ENCODE measurements around the gene IDS.
A peak's percentile ranks its signal among the peaks of the same experiment; 100 is the strongest.
"Not testable (repeated sequence)": the region's sequence is repeated elsewhere in the genome, so short reads cannot be mapped to it uniquely, and the experiment has no call there.

The IDS gene, protein sequence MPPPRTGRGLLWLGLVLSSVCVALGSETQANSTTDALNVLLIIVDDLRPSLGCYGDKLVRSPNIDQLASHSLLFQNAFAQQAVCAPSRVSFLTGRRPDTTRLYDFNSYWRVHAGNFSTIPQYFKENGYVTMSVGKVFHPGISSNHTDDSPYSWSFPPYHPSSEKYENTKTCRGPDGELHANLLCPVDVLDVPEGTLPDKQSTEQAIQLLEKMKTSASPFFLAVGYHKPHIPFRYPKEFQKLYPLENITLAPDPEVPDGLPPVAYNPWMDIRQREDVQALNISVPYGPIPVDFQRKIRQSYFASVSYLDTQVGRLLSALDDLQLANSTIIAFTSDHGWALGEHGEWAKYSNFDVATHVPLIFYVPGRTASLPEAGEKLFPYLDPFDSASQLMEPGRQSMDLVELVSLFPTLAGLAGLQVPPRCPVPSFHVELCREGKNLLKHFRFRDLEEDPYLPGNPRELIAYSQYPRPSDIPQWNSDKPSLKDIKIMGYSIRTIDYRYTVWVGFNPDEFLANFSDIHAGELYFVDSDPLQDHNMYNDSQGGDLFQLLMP

DNA sequence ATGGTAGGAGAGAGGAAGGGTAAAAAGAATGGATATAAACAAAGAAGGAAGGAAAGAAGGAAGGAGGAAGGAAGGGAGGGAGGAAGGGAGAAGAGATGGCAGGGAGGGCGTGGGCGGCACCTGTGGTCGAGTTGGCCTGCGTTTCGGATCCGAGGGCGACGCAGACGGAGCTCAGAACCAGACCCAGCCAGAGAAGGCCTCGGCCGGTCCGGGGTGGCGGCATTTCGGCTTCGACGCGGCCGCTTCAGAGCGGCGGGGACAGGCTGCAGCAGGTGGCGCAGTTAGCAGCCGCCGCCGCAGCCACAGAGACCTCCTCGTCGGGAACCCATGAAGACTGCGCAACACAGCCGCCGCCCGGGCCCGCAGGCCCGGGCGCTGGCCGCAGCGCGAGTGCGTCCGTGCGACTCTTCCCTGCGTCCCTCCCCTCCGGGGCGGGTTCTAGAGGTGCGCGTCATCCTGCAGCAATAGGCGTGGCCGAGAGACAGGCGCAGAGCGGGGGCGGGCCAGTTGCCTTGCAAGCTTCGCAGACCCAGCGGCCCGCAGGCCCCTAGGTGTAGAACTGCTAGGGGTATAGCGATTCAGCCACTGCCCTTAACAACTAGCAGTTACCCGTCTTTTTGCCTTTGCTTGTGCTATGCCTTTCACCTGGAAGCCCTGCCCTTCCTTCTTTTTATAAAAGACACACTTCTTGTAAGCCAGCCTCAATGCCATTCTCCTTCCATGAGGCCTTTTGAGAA lies at the start of gene IDS:
IDS (minus strand) TSS at position 392 of the 737 bp plus-strand sequence; CDS start at position 223, 169 bp downstream.
- DNase-seq (ENCODE audit: low spot score) = peak; percentile 51

DNA sequence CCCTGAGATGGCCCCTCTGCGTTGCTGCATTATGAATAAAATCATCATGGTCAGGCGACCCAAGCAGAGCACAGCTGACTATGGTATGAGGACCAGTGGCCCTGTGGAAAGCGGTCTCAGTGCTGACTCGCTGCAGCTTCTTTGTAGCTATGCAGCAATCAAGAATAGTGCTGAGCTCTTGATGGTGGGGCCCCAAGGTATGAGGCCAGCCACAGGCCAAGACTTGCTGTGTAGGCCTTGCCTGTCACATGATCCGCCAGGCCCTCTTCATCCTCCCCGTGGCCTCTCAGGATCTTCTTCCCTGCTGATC lies 46.8 kb upstream of the IDS start:
- DNase-seq (ENCODE audit: low spot score) = not testable (repeated sequence)

DNA sequence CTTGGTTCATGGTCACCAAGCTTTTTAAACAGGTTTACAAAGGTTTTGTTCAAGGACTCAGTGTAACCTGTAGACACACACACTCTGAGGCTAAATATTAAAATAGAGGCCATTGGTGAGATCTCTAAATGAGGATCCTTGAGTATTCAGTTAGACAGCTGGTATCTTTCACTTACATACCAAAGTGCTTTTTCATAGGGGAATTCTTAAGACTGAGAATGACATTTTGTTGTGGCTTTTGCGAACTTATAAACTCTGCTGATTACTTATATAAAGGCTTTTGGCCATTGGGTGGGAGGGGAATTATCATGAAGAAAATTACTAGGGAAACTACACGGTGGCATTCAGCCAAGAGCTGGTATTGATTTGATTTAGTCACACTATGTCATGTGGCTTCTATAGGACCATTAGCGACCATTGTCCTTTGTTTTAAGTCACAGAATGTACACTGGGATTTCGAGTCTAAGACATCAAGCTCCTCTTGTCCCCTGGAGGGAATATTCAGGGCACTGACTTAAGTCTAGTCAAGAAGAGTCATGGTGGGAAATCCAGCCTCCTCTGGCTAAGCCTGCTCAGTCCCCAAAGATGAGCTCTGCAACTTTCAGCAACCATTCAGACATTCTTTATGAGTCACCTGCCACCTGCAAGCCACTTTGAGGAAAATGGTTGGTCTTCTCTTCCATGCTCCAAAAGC lies 46.3 kb upstream of the IDS start:
- not testable (repeated sequence) for DNase-seq (ENCODE audit: low spot score)

DNA sequence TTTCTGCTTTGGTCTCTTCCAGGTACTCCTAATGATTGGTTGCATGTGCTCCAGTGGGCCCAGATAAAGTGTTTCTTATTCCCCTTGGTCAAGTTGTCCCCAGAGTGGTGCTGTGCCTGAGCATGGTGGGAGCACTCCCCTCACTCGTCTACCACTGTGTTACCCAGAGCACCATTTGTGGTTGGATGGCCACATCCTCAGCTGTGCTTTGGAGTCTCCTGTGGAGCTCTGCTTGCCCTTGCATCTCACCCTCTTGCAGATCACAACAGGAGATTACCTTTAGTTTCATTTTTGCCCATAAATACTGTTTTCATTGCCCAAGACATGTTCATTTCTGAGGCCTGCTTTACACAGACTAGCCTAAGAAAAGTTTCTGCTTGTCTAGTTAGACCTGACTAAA lies 45.3 kb upstream of the IDS start:
- not testable (repeated sequence) for DNase-seq (ENCODE audit: low spot score)

DNA sequence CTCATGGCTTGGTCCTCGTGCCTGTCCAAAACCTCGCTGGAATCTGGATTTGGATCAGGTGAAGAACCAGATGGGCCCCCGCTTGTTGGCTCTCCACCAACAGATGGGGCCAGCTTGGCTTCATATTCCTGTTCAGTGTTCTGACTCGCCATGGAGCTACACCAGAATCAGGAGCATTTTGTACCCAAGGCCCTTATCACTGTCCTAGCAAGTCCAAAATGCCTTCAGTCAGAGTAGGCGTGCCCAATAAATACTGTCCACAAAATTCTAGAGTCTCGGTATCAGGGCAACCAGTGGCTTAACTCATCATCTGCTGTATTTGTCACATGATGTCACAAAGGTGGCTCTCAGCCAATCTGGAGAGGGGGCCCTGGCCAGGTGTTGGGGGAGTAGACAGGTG lies 44.6 kb upstream of the IDS start, which contains the start of gene HSFX3:
HSFX3 (minus strand) TSS at position 224 of the 400 bp plus-strand sequence; CDS start at position 152, 72 bp downstream.
- DNase-seq (ENCODE audit: low spot score) = not testable (repeated sequence)

DNA sequence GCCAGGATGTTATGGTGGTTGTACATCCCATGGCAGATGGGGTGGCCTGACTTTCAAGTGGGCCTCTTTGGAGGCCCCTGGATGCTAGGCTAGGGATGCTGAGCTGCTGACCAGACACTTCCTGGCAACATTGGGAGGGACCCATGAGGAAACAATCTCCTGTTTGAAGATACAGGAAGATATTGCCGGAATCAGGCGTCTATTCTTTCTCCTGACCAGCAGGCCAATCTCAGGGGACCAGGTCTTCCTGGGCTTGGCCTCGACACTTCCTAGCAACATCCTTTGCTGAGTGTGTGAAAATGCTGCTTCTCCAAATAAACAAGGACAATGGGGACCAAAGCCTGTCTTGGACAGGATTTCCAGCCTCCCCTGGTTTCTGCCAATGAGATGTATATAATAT lies 42.7 kb upstream of the IDS start:
- DNase-seq (ENCODE audit: low spot score) = not testable (repeated sequence)

DNA sequence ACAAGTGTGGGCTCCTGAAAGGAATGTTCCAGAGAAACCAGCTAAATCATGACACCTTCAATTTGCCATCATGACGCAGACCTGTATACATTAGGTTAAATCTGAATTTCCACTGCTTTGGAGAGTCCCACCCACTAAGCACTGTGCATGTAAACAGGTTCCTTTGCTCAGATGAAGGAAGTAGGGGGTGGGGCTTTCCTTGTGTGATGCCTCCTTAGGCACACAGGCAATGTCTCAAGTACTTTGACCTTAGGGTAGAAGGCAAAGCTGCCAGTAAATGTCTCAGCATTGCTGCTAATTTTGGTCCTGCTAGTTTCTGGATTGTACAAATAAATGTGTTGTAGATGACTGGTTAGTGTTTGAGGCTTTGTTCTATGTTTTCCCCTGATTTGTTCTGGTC lies 41.9 kb upstream of the IDS start:
- not testable (repeated sequence) for DNase-seq (ENCODE audit: low spot score)

DNA sequence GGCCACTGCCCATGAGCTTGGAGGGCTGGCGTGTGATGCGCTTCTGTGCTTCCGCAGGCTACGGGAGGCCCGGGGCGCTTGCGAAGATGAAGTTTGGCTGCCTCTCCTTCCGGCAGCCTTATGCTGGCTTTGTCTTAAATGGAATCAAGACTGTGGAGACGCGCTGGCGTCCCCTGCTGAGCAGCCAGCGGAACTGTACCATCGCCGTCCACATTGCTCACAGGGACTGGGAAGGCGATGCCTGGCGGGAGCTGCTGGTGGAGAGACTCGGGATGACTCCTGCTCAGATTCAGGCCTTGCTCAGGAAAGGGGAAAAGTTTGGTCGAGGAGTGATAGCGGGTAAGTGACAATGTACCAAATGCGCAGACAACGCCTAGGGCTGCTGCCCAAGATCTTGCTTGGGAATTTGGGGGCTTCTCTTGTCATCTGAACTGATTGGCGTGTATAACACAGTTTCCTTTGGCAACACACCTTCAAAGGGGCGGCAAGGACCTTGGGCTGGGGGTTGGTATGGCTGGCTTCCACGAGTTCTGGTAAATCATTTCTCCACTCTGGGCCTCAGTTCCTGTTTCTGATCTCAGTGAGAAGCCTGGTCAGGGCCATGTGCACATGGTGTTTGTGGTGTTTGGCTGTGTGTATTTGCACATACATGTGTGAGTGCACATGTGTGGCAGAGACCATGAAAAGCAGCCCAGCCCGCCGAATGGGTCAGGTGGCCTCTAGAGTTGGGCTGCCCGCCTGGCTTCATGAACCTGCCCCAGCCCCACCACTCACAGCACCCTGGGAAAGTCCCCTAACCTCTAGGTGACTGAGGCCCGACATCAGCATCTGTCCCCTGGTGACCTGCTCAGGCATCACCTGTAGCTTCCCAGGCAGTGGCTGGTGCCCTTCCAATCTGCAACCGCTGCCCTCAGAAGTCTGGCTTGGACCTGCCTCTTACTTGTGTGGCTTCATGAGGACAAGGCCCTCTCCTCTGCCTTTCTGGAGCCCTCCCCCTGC lies 40.7 kb upstream of the IDS start:
- DNase-seq (ENCODE audit: low spot score) = not testable (repeated sequence)

DNA sequence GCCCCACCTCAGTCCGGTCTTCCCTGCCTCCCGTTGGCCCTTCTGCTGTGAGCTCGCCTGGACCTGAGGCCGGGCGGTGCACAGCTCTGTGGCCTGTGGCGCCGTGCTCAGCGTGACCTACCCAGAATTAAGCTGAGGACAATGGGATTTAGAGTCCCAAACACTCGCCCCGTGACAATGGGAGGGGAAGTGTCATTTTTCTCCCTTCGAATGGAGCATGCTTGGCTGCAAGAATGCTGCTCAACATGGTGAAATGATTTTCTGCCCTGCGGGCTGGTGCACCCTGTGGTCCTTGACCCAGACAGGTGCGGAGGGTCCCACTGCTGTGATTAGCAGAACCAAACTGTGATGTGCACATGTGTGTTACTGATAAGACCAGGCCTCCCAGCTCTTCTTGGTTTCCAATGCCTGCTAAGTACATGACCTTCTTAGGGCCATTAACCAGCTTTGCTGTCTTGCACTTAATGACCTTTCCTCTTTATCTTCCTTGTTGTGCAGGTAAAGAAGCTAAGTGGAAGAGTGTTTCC lies 36.5 kb upstream of the IDS start:
- no peak for DNase-seq (ENCODE audit: low spot score)

DNA sequence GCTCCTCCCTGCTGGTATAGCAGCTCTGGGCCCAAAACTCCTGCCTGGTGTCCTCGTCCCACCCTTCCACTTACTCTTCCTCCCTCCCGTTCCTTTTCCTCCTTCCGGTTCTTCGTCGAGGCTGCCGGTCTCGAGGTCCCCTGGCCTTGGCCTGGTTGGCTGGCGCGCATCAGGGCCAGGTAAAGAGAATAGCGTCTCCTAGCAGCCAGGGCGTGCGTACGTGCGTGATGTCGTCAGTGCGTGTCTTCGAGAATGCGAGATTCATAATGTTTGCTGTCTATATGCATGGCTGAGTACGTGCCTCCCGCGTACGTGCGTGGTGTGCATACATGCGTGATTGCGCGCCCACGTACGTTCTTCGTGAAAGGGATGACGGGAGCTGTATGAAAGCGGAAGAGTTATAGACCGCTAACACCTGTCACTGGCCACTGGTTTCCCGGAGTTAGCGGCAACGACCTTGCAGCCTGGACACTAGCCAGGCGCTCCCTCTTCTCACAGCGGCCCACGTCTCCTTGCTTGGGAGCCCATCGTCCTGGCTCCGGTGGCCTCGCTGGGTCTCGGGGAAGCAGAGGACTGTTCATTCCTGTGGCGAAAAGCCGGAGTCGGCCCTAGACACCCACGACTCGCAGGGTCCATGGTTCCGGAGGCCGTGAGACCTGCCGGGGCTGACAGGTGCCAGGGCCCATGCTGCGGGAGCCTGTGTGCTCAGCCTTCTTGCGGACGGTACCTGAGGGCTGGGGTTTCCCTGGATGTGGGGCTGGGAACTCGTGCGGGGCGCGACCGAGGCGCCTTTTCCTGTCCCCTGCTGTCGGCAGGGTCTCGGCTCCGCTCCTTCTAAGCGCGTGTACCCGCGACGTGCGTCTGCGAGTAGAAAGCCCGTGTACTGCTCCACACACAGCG lies 35.8 kb upstream of the IDS start, which contains the start of gene EOLA1:
EOLA1 (plus strand) TSS at position 392 of the 900 bp plus-strand sequence. CDS start 4,619 bp downstream, outside the sequence.
- DNase-seq (ENCODE audit: low spot score) = peak; percentile 73

DNA sequence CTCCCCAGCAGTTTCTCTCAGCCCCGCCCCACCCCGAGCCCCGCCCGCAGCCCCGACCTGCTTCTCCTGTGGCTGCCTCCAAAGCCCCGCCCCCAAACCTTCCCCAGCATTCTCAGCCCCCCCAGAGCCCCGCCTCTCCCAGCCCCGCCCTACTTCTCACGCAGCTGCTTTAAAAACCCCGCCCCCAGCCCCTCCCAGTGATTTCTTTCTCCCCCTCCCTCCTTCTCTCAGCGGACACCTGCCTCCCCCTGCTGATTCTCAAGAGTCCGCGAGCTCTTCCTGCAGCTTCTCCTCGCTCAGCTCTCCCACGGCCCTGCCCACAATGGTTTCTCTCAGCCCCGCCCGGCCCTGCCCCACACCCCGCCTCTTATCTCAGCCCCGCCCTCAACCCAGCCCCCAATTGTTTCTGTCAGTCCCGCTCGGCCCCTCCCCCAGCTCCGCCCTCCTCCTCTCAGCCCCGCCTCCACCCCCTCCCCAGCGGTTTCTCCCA lies 35.1 kb upstream of the IDS start:
- peak; percentile 64 for DNase-seq (ENCODE audit: low spot score)

DNA sequence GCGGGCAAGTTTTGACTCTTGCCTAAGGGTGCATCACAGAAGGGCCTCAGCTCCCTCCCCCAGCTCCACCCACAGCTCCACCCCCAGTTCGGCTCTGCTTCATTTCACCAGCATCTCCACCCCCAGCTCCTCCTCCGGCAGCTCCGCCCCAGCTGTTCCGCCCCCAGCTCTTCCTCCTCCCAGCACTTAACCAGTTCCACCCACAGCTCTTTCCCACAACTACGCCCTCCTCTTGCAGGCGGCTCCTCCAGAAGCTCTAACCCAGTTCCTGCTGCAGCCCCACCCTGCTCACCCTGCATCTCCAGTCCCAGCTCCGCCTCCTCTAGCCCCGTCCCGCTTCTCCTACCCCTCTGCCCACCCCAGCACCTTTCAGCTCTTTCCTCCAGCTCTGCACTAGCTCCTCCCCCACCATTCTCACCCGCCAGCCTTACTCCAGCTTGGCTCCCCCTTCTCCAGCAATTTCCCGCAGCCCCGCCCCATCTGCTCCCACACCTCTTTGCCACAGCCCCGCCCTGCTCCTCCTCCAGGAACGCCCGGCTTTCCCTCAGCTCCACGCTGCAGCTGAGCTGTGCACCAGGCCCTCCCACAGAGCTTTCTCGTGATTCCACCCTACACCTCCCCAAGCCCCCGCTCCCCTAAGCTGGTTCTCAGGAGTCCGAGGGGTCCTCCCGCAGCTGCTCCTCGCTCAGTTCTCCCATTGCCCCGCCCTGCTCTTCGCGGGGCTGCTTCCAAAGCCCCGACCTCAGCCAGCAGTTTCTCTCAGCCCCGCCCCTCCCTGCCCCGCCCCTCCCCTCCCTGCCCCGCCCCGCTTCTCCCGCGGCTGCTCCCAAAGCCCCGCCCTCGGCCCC lies 34.4 kb upstream of the IDS start:
- DNase-seq (ENCODE audit: low spot score) = peak; percentile 69

DNA sequence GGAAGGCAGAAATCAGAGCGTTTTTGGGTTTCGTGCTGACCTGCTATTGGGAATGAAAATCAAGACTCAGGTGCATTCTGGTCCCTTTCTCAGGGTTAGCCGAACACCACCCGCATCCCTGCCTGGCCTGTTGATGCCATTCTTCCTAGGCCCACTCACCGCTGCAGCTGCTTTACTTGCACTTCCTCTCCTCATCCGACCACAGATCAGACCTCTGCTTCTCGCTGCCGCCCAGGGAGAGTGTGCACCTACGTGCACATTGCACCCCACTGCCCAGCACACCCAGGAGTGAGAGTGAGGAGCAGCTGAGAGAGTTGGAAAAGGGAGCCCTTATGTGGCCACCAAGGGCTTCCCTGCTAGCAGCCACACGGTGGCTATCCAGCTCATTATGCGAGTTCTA lies 32.4 kb upstream of the IDS start:
- DNase-seq (ENCODE audit: low spot score) = not testable (repeated sequence)

DNA sequence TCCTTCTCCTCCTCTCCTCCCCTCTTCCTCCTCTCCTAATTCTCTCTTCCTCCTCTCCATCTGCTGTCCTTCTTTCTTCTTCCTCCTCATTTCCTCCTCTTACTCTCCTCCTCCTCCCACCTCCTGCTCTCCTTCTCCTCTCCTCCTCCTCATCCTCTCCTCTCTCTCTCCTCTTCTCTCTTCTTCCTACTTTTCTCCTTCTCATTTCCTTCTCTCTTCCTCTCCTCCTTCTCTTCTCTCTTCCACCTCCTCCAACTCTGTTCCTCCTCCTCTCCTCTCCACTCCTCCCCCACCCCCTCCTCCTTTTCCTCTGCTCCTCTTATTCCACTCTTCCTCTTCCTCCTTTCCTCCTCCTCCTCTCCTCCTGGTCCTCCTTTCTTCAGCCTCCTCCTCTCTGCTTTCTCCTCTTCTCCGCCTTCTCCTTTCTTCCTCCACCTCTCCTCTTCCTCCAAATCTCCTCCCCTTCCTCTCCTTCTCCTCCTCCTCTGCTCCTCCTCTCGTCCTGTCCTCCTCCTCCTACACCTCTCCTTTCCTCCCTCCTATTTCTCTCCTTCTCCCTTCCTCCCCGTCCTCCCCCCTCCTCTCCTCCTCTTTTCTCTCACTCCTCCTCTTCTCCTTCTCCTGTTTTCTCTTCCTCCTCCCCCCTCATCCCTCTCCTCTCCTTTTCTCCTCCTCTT lies 30.0 kb upstream of the IDS start:
- not testable (repeated sequence) for DNase-seq (ENCODE audit: low spot score)

DNA sequence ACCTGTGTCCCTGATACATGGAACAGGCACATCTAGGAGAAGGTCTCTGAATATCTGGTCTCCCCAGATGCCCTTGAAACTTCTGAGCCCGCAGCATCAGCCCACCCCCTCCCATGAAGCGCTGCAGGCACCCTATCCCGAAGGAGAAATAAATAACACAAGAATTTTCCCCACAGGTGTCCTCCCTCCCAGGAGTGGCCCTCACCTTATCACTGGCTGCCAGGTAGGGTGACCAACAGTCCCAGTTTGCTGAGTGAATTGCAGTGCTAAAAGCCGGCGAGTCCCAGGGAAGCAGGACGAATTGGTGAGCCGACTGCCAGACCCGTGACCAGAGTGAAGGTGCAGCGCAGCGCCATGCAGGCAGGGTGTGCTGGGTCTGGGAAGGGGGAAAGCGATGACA lies 28.9 kb upstream of the IDS start:
- not testable (repeated sequence) for DNase-seq (ENCODE audit: low spot score)

DNA sequence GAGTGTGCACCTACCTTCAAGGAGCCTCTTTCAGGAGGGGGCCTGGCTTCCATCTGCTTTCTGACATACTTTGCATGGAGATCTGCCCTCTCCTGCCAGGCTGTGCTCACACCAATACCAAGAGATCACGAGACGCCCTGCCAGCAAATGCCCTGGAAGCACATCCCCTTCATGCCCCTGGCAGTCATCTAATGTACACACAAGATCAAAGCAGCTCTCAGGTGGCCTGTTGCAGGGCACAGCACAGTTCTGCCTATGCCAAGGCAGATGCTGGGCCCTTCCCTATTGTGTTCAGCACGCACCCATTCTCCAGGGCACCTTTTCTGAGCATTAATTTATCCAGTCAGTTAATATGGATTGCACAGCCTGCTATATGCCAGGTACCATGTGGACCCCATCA lies 27.8 kb upstream of the IDS start:
- DNase-seq (ENCODE audit: low spot score) = not testable (repeated sequence)

DNA sequence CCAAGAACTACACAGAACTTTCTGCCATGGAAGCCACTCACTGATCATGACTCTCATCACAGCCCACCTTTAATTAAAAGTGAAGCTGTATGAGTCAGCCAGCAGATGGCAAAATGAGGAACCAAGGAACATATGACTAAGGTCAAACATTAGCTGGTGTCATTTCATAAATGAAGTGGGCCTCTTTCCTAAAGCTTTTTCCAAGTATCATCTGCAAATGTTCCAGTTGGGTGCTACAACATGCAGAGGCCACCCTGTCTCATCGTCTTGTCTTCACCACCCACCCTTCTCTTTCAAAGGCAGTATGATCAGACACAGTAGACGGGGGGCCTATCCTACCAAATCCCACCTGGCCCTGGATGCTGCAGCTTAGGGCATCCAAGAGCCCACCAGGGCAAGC lies 26.5 kb upstream of the IDS start:
- DNase-seq (ENCODE audit: low spot score) = no peak

DNA sequence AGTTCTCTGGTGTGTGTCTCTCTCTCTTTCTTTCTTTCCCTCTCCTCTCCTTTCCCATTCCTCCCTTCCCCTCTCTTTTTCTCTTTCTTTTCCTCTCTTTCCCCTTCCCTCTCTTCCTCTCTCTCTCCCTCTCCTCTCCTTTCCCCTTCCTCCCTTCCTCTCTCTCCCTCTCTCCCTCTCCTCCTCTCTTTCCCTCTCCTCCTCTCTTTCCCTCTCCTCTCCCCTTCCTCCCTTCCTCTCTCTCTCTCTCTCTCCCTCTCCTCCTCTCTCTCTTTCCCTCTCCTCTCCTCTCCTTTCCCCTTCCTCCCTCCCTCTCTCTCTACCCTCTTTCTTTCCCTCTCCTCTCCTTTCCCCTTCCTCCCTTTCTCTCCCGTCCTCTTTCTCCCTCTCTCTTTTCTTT lies 23.3 kb upstream of the IDS start:
- DNase-seq (ENCODE audit: low spot score) = no peak

All from kidney capillary endothelial cell (primary cell).